Right lobe of liver (tissue), 4 donors: ENCODE measurements around the gene MGP.

Experiments
- POLR2A ChIP-seq: fragments of 450-650 bp; IDR thresholded peaks from one replicate; pipeline ENCODE4 v1.6.1; 2017; ENCODE audit warnings: antibody characterized with exemption, mild to moderate bottlenecking
- TF ChIP-seq, protein P1 (sequence below), 4 donors: fragments of 200-600 bp in 3 of 4; fragments of 450-650 bp in 1 of 4; IDR thresholded peaks; one replicate each; pipeline versions ENCODE4 v1.5.1 to v1.8.0; 2016 to 2022; ENCODE audit warnings: antibody characterized with exemption in 4 of 4, mild to moderate bottlenecking in 2 of 4
- donor health status: DM: no; HTN: no; CAD: no.
- donor health status: DM: no; HTN: no; CAD: no.
- donor health status: DM: no; HTN: yes; CAD: no.

DNA sequence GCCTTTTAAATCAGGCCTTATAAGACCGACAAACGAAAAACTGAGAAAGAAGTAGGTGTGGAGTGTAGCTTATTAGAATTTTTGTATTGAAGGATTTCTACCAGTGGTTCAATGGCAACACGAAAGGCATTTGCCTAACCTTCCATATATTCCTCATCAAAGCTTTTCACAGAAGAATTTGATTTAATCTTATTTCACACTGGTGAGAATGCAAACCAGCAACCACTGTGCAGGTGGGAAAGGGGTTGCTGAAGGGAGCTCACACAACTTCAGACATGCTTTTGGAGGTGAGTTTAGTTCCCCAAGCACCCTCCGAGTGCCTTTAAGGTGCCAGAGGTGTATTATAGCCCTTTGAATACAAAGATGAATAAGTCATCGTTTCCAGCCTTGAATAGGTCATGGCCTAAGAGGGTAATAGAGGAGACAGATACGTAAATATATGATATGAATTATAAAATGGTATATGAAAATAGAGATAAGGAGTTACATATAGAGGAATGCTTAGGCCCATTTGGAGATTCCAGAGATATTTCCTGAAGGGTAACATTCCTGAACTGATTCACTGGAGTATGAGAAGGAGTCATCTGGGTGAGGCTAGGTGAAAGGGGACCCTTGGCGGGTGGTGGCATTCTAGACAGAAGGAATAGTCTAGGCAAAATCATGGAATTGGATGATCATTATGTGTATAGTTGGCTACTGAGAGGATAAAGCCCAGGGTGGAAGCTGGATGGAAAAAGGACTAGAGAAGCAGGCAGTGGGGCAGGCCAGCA is 46.3 kb upstream of the MGP start:
- TF ChIP-seq, protein P1, sequence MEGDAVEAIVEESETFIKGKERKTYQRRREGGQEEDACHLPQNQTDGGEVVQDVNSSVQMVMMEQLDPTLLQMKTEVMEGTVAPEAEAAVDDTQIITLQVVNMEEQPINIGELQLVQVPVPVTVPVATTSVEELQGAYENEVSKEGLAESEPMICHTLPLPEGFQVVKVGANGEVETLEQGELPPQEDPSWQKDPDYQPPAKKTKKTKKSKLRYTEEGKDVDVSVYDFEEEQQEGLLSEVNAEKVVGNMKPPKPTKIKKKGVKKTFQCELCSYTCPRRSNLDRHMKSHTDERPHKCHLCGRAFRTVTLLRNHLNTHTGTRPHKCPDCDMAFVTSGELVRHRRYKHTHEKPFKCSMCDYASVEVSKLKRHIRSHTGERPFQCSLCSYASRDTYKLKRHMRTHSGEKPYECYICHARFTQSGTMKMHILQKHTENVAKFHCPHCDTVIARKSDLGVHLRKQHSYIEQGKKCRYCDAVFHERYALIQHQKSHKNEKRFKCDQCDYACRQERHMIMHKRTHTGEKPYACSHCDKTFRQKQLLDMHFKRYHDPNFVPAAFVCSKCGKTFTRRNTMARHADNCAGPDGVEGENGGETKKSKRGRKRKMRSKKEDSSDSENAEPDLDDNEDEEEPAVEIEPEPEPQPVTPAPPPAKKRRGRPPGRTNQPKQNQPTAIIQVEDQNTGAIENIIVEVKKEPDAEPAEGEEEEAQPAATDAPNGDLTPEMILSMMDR (IDR thresholded peaks at IDR 0.05) = no peak
- TF ChIP-seq POLR2A = no peak
